ENCODE data around the gene TBC1D22A.
"Not testable (repeated sequence)": the region's sequence is repeated elsewhere in the genome, so short reads cannot be mapped to it uniquely, and the experiment has no call there.

TBC1D22A gene

DNA sequence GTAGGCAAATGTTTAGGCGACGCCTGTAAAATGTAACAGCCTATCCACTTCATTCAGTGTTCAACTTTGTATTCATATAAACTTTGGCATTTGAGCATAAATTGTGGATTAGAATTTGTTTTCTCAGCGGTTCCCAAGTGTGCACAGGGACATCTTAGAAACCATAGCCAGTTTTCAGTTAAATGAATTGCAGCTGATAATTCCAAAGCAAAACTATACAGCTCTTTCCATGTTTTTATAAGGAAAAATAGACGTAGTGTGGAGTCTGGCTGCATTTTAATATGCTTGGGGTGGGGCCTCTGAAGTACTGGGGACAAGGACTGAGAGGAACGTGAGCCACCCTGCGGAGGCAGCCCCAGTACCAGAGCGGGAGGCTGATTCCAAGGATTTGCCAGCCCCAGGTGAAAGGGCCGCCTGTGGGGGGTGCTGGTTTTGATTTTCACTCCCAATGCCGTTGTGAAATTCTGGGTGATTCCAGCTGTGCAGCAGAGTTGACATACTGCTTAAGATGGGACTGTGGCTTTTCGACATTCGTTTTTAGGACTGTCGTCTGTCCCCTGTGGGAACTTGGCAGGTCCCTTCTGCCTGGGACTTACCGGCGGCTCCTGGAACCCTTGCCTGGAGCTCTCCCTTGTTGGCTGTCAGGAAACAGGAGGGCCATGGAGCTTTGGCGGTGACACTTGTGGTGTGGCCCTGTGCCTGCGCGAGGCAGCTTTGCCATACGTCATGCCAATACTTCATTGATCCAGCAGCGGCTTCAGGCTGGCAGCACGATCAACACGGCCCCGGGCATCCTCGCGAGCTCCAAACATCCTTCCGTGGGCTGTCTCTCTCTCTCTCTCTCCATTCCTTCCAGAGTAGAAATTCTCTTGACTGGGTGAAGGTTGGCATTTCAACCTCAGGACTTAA, 370.9 kb downstream of the TBC1D22A start:
- Histone ChIP-seq H3K9me3 (ENCODE audit: control insufficient read depth in 2 of 2, low read length in 2 of 2) (no peaks in the 10 kb centered on the region), H3K9ac (ENCODE audit: low read length in 2 of 2) (no peak overlapping the region), H3K27ac (ENCODE audit: low read length) (no peak overlapping the region), H3K4me3 (ENCODE audit: low read length in 2 of 2) (no peak overlapping the region), H3K36me3 (ENCODE audit: control insufficient read depth in 2 of 2, insufficient read depth in 2 of 2, low read length in 2 of 2) (no peaks in the 10 kb centered on the region), H3K4me1 (ENCODE audit: control insufficient read depth, insufficient read depth, low read length) (no peaks in the 10 kb centered on the region), H3K27me3 (ENCODE audit: control insufficient read depth in 1 of 2, insufficient read depth in 2 of 2, low read length in 2 of 2) (no peaks in the 10 kb centered on the region)

DNA sequence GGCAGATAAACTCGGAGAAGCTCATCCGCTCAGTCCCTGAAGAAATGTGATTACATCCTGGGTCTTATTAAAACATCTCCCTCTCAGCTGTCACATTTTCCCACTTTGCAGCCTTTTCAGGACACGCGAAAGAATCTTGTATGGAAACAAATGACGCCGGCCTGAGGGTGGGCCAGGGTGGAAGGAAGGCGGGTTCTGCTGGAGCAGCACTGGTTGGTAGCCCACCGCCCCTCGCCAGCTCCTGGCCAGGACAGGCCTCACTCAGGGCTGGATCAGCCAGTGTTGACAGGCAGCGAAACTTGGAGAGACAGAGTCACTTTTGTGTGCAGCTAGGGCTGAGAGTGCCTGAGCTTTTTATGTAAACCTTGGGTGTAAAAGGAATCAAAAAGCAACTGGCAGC, 371.8 kb downstream of the TBC1D22A start:
- H3K27me3 ChIP-seq (ENCODE audit: control insufficient read depth in 1 of 2, insufficient read depth in 2 of 2, low read length in 2 of 2): no peaks in the 10 kb centered on the region
- no peaks in the 10 kb centered on the region for H3K4me1 ChIP-seq (ENCODE audit: control insufficient read depth, insufficient read depth, low read length)

DNA sequence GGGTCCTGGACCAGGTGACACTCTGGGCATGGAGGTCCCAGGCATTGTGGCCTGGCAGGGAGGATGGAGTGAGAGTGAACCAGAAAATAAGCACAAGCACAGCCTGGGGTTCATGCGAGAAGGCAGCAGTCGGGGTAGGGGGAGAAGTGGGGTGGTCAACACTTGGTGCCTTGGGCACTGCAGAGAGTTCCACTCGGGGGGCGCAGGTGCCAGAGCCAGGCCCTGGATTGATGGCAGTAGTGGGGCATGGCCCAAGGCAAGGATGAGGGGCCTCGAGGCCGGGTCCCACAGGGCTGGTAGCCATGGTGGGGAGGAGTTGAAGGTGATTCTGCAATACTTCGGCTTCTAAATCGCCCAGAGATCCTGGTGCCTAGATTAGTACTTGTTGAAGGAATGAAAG, 372.9 kb downstream of the TBC1D22A start:
- Histone ChIP-seq H3K27me3 (ENCODE audit: control insufficient read depth in 1 of 2, insufficient read depth in 2 of 2, low read length in 2 of 2) (no peaks in the 10 kb centered on the region), H3K27ac (ENCODE audit: low read length) (no peak overlapping the region), H3K4me3 (ENCODE audit: low read length in 2 of 2) (no peak overlapping the region), H3K36me3 (ENCODE audit: control insufficient read depth in 2 of 2, insufficient read depth in 2 of 2, low read length in 2 of 2) (no peaks in the 10 kb centered on the region), H3K9ac (ENCODE audit: low read length in 2 of 2) (no peak overlapping the region), H3K4me1 (ENCODE audit: control insufficient read depth, insufficient read depth, low read length) (no peaks in the 10 kb centered on the region), H3K9me3 (ENCODE audit: control insufficient read depth in 2 of 2, low read length in 2 of 2) (no peaks in the 10 kb centered on the region)

More for the DNA sequence above, 371.8 kb downstream of the TBC1D22A start:
- Histone ChIP-seq H3K9me3 (ENCODE audit: control insufficient read depth in 2 of 2, low read length in 2 of 2) (no peaks in the 10 kb centered on the region), H3K4me3 (ENCODE audit: low read length in 2 of 2) (no peak overlapping the region), H3K9ac (ENCODE audit: low read length in 2 of 2) (no peak overlapping the region), H3K36me3 (ENCODE audit: control insufficient read depth in 2 of 2, insufficient read depth in 2 of 2, low read length in 2 of 2) (no peaks in the 10 kb centered on the region), H3K27ac (ENCODE audit: low read length) (no peak overlapping the region)

DNA sequence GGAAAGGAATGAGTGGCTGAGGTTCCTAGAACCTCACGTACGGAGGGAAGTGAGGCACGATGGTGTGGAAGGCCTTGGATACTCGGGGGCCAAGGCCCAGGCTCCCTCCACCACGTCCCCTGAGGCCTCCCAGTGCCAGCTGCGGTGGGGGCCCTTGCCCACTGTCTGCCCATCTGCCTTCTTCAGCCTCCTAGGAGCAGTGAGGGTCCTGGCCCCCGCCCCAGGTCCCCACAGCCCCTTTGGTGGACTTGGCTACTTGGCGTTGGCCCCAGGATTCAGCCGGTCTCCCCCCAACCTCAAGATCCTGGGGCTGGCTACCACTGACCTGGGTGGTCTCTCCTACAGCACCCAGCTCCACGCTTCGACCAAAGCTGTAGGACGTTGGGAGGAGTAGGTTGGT, 373.6 kb downstream of the TBC1D22A start:
- Histone ChIP-seq H3K27me3 (ENCODE audit: control insufficient read depth in 1 of 2, insufficient read depth in 2 of 2, low read length in 2 of 2) (no peaks in the 10 kb centered on the region), H3K4me3 (ENCODE audit: low read length in 2 of 2) (no peak overlapping the region), H3K4me1 (ENCODE audit: control insufficient read depth, insufficient read depth, low read length) (no peaks in the 10 kb centered on the region), H3K9ac (ENCODE audit: low read length in 2 of 2) (no peak overlapping the region), H3K36me3 (ENCODE audit: control insufficient read depth in 2 of 2, insufficient read depth in 2 of 2, low read length in 2 of 2) (no peaks in the 10 kb centered on the region), H3K27ac (ENCODE audit: low read length) (no peak overlapping the region), H3K9me3 (ENCODE audit: control insufficient read depth in 2 of 2, low read length in 2 of 2) (no peaks in the 10 kb centered on the region)

DNA sequence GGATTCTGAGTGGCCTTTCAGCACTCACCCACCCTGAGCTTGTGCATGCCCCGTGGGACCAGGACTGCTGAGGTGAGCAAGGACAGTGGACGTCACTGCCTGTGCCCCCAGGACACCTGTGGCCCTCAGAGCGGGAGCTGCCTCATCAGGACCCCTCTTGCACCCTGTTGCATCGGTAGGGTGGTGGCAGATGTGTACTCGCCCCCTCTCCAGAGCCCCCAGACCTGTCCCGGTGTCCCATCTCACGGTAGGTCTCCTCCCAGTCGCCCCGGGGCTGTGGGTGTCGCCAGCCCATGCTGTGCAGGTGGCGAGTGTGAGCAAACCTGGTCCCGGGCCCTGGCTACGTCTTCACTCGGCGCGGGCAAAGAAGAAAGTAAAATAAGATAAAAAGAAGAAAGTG, 374.2 kb downstream of the TBC1D22A start:
- no peaks in the 10 kb centered on the region for H3K4me1 ChIP-seq (ENCODE audit: control insufficient read depth, insufficient read depth, low read length)
- no peak overlapping the region for H3K27ac ChIP-seq (ENCODE audit: low read length)
- no peaks in the 10 kb centered on the region for H3K36me3 ChIP-seq (ENCODE audit: control insufficient read depth in 2 of 2, insufficient read depth in 2 of 2, low read length in 2 of 2)
- no peak overlapping the region for H3K4me3 ChIP-seq (ENCODE audit: low read length in 2 of 2)
- H3K27me3 ChIP-seq (ENCODE audit: control insufficient read depth in 1 of 2, insufficient read depth in 2 of 2, low read length in 2 of 2): no peaks in the 10 kb centered on the region
- no peak overlapping the region for H3K9ac ChIP-seq (ENCODE audit: low read length in 2 of 2)
- no peaks in the 10 kb centered on the region for H3K9me3 ChIP-seq (ENCODE audit: control insufficient read depth in 2 of 2, low read length in 2 of 2)

DNA sequence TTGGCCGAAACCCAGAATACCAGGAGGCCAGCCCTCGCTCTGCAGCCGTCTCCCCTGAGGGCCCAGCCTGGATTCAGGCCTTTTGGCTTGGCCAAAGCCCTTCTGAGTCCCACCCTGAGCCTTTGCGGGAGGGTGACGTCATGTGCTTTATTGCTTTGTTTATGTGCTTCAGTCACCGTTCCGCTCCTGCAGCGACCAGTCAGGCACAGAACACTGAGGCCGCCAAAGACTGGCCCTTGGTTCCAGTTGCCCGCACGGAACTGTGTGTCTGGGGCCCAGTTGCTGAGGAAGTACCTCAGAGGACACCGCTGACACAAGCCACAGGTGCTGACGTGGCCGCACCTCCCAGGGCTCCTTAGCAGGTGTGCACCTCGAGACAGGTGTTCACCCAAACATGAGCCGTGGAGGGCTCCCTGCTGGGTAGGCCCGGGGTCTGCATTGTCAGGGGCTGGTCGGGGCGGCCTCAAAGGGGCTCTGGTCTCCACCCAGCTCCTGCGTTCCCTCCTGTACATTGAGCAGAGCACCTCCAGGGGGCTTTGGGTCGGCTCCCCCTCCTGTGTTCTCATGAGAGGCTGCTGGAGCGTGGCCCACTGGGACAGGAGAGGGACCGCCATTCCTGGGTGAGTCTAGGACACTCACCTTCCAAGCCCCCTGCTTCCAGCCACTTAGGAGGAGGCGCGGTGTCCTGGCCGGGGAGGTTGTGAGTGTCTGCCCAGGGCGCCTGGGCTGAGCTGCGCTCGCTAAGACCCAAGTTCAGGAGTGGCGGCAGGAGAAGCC, 376.8 kb downstream of the TBC1D22A start:
- Histone ChIP-seq H3K27ac (ENCODE audit: low read length) (no peak overlapping the region), H3K36me3 (ENCODE audit: control insufficient read depth in 2 of 2, insufficient read depth in 2 of 2, low read length in 2 of 2) (no peaks in the 10 kb centered on the region), H3K4me1 (ENCODE audit: control insufficient read depth, insufficient read depth, low read length) (no peaks in the 10 kb centered on the region), H3K27me3 (ENCODE audit: control insufficient read depth in 1 of 2, insufficient read depth in 2 of 2, low read length in 2 of 2) (no peaks in the 10 kb centered on the region), H3K9ac (ENCODE audit: low read length in 2 of 2) (no peak overlapping the region), H3K9me3 (ENCODE audit: control insufficient read depth in 2 of 2, low read length in 2 of 2) (no peaks in the 10 kb centered on the region), H3K4me3 (ENCODE audit: low read length in 2 of 2) (no peak overlapping the region)

DNA sequence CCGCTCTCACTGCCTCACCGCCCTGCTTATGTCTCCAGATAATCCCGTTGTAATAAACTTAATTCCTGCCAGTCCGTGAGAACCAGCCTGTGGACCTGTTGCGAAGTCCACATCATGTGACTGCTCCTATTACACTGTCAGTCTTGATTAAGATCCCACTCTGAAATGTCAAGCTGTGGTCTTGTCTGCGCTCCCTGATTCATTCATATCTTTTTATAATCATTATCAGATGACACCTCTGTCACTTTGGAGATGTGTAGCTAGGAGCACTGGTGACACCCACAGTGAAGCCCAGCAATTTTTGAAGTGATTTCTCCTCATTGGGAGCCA, 377.3 kb downstream of the TBC1D22A start:
- Histone ChIP-seq H3K9ac (ENCODE audit: low read length in 2 of 2) (no peak overlapping the region), H3K36me3 (ENCODE audit: control insufficient read depth in 2 of 2, insufficient read depth in 2 of 2, low read length in 2 of 2) (no peaks in the 10 kb centered on the region), H3K27ac (ENCODE audit: low read length) (no peak overlapping the region), H3K9me3 (ENCODE audit: control insufficient read depth in 2 of 2, low read length in 2 of 2) (no peaks in the 10 kb centered on the region), H3K27me3 (ENCODE audit: control insufficient read depth in 1 of 2, insufficient read depth in 2 of 2, low read length in 2 of 2) (no peaks in the 10 kb centered on the region), H3K4me1 (ENCODE audit: control insufficient read depth, insufficient read depth, low read length) (no peaks in the 10 kb centered on the region), H3K4me3 (ENCODE audit: low read length in 2 of 2) (no peak overlapping the region)

DNA sequence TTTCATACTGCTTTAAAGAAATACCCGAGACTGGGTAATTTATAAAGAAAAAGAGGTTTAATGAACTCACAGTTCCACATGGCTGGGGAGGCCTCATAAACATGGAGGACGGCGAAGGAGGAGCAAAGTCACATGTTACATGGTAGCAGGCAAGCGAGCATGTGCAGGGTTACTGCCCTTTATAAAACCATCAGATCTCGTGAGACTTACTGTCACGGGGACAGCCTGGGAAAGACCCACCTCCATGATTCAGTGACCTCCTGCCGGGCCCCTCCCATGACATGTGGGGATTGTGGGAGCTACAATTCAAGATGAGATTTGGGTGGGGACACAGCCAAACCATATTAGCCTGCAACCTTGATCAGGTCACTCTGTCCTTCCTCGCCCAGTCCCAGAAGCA, 378.5 kb downstream of the TBC1D22A start:
- H3K4me3 ChIP-seq (ENCODE audit: low read length in 2 of 2); H3K9me3 ChIP-seq (ENCODE audit: control insufficient read depth in 2 of 2, low read length in 2 of 2); H3K36me3 ChIP-seq (ENCODE audit: control insufficient read depth in 2 of 2, insufficient read depth in 2 of 2, low read length in 2 of 2); H3K9ac ChIP-seq (ENCODE audit: low read length in 2 of 2); H3K27me3 ChIP-seq (ENCODE audit: control insufficient read depth in 1 of 2, insufficient read depth in 2 of 2, low read length in 2 of 2); H3K27ac ChIP-seq (ENCODE audit: low read length); H3K4me1 ChIP-seq (ENCODE audit: control insufficient read depth, insufficient read depth, low read length): not testable (repeated sequence)

DNA sequence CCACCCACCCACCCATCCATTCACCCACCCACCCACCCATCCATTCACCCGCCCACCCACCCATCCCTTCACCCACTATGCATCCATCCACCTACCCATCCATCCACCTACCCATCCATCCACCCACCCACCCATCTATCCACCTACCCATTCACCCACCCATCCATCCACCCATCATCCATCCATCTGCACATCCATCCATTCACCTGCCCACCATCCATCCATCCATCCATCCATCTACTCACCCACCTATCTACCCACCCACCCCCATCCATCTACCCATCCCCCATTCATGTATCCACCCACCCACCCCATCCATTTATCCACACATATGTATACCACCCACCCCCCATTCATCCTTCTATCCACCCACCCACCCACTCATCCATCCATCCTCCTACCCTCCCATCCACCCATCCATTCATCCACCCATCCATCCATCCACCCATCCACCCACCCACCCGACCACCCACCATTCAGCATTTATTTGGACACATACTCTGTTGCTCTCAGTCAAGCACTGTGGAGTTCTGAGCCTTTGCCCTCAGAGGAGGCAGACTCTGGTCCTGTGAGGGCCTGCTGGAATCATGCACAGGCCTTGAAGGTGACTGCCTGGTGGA, 380.1 kb downstream of the TBC1D22A start:
- Histone ChIP-seq H3K9me3 (ENCODE audit: control insufficient read depth in 2 of 2, low read length in 2 of 2) (no peaks in the 10 kb centered on the region), H3K36me3 (ENCODE audit: control insufficient read depth in 2 of 2, insufficient read depth in 2 of 2, low read length in 2 of 2) (no peaks in the 10 kb centered on the region), H3K27me3 (ENCODE audit: control insufficient read depth in 1 of 2, insufficient read depth in 2 of 2, low read length in 2 of 2) (no peaks in the 10 kb centered on the region), H3K4me3 (ENCODE audit: low read length in 2 of 2) (no peak overlapping the region), H3K27ac (ENCODE audit: low read length) (no peak overlapping the region), H3K4me1 (ENCODE audit: control insufficient read depth, insufficient read depth, low read length) (no peaks in the 10 kb centered on the region), H3K9ac (ENCODE audit: low read length in 2 of 2) (no peak overlapping the region)

DNA sequence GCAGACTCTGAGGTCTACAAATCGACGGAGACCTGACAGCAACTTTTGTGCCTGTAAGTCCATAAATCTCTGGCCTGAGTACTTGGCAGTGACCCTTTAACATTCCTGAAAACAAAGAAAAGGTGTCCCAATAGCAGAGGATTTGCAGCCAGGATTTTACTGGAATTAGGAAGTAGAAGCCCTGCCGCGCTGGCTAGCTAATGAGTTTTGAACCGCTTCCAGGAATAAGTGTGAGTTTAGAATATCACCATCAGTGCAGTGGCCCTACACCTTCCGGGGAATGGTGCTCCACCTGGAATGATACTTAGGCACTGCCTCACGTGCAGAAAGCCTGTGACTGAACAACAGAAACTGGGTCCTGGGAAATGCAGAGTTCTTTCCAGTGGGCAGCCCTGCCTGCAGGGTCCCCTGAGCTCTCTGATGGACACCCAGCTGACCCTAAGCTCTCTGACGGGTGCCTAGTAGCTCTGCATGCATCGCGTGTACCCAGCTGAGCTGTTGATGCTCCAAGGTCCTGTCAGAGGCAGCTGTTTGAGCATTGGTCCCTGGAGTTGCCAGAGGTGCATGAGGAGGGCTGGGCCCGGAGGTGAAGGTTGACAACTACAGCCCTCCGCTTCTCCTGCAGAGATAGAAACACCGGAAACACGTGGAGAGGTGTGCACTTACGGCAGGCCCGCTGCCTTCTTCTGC, 380.9 kb downstream of the TBC1D22A start:
- no peak overlapping the region for H3K9ac ChIP-seq (ENCODE audit: low read length in 2 of 2)
- H3K27ac ChIP-seq (ENCODE audit: low read length): no peak overlapping the region
- no peak overlapping the region for H3K4me3 ChIP-seq (ENCODE audit: low read length in 2 of 2)
- H3K9me3 ChIP-seq (ENCODE audit: control insufficient read depth in 2 of 2, low read length in 2 of 2): no peaks in the 10 kb centered on the region
- H3K4me1 ChIP-seq (ENCODE audit: control insufficient read depth, insufficient read depth, low read length): no peaks in the 10 kb centered on the region
- H3K36me3 ChIP-seq (ENCODE audit: control insufficient read depth in 2 of 2, insufficient read depth in 2 of 2, low read length in 2 of 2): no peaks in the 10 kb centered on the region
- no peaks in the 10 kb centered on the region for H3K27me3 ChIP-seq (ENCODE audit: control insufficient read depth in 1 of 2, insufficient read depth in 2 of 2, low read length in 2 of 2)
